Neural progenitor cell (in vitro differentiated cells): ENCODE measurements around the gene ANXA7. TPM values are rescaled to one million over a fixed set of nuclear protein-coding genes. Genes with fewer than 3 reads are reported as not detected.

Experiments used
- DNase-seq: peaks from one replicate; pipeline ENCODE4 v3.0.0-alpha.2; 2016; ENCODE audit warnings: low spot score
- H2AFZ ChIP-seq: fragments of 200-600 bp; sonication (generic); replicated peaks from 2 replicates; pipeline ENCODE4 v1.6.1; 2016; ENCODE audit warnings: antibody characterized with exemption
- H3F3A ChIP-seq: fragments of 200-600 bp; sonication (generic); 2 replicates; pipeline ENCODE4 v1.6.1; 2016; ENCODE audit warnings: antibody characterized with exemption, low read depth
- H3K27ac ChIP-seq: fragments of 200-600 bp; sonication (generic); 2 replicates; pipeline ENCODE4 v1.5.1; 2016; ENCODE audit warnings: mild to moderate bottlenecking
- H3K27me3 ChIP-seq: fragments of 200-600 bp; sonication (generic); 2 replicates; pipeline ENCODE4 v1.6.1; 2016; ENCODE audit warnings: mild to moderate bottlenecking, moderate library complexity
- H3K36me3 ChIP-seq: fragments of 200-600 bp; sonication (generic); 2 replicates; pipeline ENCODE4 v1.5.1; 2016
- H3K4me1 ChIP-seq: fragments of 200-600 bp; sonication (generic); 2 replicates; pipeline ENCODE4 v1.6.1; 2016; ENCODE audit warnings: mixed run types
- H3K4me2 ChIP-seq: fragments of 200-600 bp; sonication (generic); 2 replicates; pipeline ENCODE4 v1.6.1; 2016
- H3K4me3 ChIP-seq: fragments of 200-600 bp; sonication (generic); 2 replicates; pipeline ENCODE4 v1.5.1; 2016
- H3K79me2 ChIP-seq: fragments of 200-600 bp; sonication (generic); 2 replicates; pipeline ENCODE4 v1.6.1; 2016; ENCODE audit warnings: low read depth
- H3K9ac ChIP-seq: fragments of 200-600 bp; sonication (generic); 2 replicates; pipeline ENCODE4 v1.6.1; 2016
- H3K9me3 ChIP-seq: fragments of 200-600 bp; sonication (generic); 2 replicates; pipeline ENCODE4 v1.5.1; 2016; ENCODE audit warnings: low read depth
- H4K20me1 ChIP-seq: fragments of 200-600 bp; sonication (generic); 2 replicates; pipeline ENCODE4 v1.6.1; 2016; ENCODE audit warnings: low read depth
- H3K27ac Mint-ChIP-seq: 3 replicates; pipeline ENCODE4 v1.8.0; 2021; ENCODE audit warnings: mixed read lengths
- H3K27me3 Mint-ChIP-seq: 2 replicates; pipeline ENCODE4 v1.8.0; 2022; ENCODE audit warnings: low read depth, mild to moderate bottlenecking, inconsistent platforms, moderate library complexity, mixed read lengths; ENCODE audit not compliant: insufficient read depth
- H3K36me3 Mint-ChIP-seq: 3 replicates; pipeline ENCODE4 v1.8.0; 2021; ENCODE audit warnings: mixed read lengths
- H3K4me1 Mint-ChIP-seq: 3 replicates; pipeline ENCODE4 v1.8.0; 2021; ENCODE audit warnings: mixed read lengths
- H3K4me3 Mint-ChIP-seq: 3 replicates; pipeline ENCODE4 v1.8.0; 2021; ENCODE audit warnings: mild to moderate bottlenecking, moderate library complexity, mixed read lengths
- H3K9me3 Mint-ChIP-seq: 3 replicates; pipeline ENCODE4 v1.8.0; 2020; ENCODE audit warnings: mixed read lengths
- EZH2 ChIP-seq: fragments of 200-600 bp; sonication (generic); IDR thresholded peaks from 2 replicates; pipeline ENCODE4 v1.6.1; 2017; ENCODE audit warnings: antibody characterized with exemption, mild to moderate bottlenecking, moderate library complexity
- EZH2phosphoT487 ChIP-seq: fragments of 200-600 bp; sonication (generic); IDR thresholded peaks from 2 replicates; pipeline ENCODE4 v1.6.1; 2017; ENCODE audit warnings: antibody characterized with exemption
- total RNA-seq: library from RNA; depleted of rRNA; stranded (reverse); fragments of >200 nt; gene quantifications from 2 replicates; pipeline ENCODE4 v1.2.3, GENCODE V29; 2015; ENCODE audit warnings: low replicate concordance
- TF ChIP-seq, protein P1 (sequence below): fragments of 200-600 bp; sonication (generic); IDR thresholded peaks from 2 replicates; pipeline ENCODE4 v1.5.1; 2017; ENCODE audit warnings: antibody characterized with exemption, mild to moderate bottlenecking

Gene ANXA7
- total RNA-seq, 1 donor from 2014 or later = 49.1 TPM

DNA sequence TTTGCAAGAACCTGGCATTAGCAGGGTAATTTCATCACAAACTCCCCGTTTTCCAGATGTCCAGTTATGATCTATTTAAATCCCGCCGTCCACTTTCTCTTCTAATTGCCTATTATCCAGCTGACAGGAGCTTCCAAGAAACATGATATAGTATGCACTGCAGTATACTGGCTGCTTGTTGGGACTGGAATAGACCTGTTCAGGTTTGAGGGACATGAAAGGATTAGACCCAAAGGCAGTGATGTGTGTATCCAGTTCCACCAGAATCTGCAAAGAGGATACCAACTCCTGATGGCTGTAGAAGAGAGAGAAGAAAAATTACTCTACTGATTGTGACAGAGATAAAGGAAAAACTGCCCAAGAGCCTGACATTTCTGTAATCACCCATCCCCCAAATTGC lies 10.6 kb upstream of the ANXA7 start:
- H3K36me3 Mint-ChIP-seq = peaks cover 18% of the 10 kb centered on the region
- Histone ChIP-seq H3K9me3 (no peaks in the 10 kb centered on the region), H3K27me3 (no peaks in the 10 kb centered on the region), H4K20me1 (no peaks in the 10 kb centered on the region), H3K27ac (no peak overlapping the region), H3K79me2 (no peaks in the 10 kb centered on the region), H3K36me3 (no peaks in the 10 kb centered on the region), H3F3A (no peaks in the 10 kb centered on the region), H2AFZ (no peak overlapping the region), H3K4me1 (no peaks in the 10 kb centered on the region), H3K9ac (no peak overlapping the region), H3K4me2 (no peak overlapping the region), H3K4me3 (no peak overlapping the region)
- no peak for DNase-seq
- no peaks in the 10 kb centered on the region for H3K27me3 Mint-ChIP-seq
- H3K27ac Mint-ChIP-seq = no peak overlapping the region
- no peak overlapping the region for H3K4me3 Mint-ChIP-seq
- TF ChIP-seq, protein P1, sequence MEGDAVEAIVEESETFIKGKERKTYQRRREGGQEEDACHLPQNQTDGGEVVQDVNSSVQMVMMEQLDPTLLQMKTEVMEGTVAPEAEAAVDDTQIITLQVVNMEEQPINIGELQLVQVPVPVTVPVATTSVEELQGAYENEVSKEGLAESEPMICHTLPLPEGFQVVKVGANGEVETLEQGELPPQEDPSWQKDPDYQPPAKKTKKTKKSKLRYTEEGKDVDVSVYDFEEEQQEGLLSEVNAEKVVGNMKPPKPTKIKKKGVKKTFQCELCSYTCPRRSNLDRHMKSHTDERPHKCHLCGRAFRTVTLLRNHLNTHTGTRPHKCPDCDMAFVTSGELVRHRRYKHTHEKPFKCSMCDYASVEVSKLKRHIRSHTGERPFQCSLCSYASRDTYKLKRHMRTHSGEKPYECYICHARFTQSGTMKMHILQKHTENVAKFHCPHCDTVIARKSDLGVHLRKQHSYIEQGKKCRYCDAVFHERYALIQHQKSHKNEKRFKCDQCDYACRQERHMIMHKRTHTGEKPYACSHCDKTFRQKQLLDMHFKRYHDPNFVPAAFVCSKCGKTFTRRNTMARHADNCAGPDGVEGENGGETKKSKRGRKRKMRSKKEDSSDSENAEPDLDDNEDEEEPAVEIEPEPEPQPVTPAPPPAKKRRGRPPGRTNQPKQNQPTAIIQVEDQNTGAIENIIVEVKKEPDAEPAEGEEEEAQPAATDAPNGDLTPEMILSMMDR = no peak
- no peak for TF ChIP-seq EZH2phosphoT487
- TF ChIP-seq EZH2 = no peak
- no peaks in the 10 kb centered on the region for H3K9me3 Mint-ChIP-seq
- no peaks in the 10 kb centered on the region for H3K4me1 Mint-ChIP-seq

DNA sequence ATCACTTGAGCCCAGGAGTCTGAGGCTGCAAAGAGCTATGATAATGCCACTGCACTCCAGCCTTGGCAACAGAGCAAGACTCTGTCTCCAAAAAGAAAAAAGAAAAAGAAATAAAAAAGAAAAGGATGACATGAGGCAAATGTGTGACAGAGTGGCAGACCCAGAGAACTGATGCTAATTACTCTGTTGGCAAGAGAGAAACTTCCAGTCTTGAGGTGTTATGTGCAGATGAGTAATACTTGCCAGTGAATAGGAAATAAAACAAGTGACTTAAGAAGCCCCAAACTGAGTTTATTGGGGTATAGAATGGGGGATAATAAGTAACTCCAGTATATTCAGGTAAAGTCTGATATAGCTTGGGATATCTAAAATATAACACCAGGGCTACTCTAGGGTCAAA lies 9.5 kb upstream of the ANXA7 start:
- H3K9me3 ChIP-seq = no peaks in the 10 kb centered on the region
- no peak overlapping the region for H3K4me3 ChIP-seq
- H3F3A ChIP-seq = no peaks in the 10 kb centered on the region
- H3K9ac ChIP-seq = no peak overlapping the region
- H3K36me3 Mint-ChIP-seq = peaks cover 18% of the 10 kb centered on the region
- H3K9me3 Mint-ChIP-seq = no peaks in the 10 kb centered on the region
- no peak overlapping the region for H3K4me3 Mint-ChIP-seq
- H3K27me3 ChIP-seq = no peaks in the 10 kb centered on the region
- H3K79me2 ChIP-seq = no peaks in the 10 kb centered on the region
- H3K4me1 ChIP-seq = no peaks in the 10 kb centered on the region
- no peak overlapping the region for H3K27ac ChIP-seq
- no peaks in the 10 kb centered on the region for H3K27me3 Mint-ChIP-seq
- TF ChIP-seq, protein P1 = no peak
- TF ChIP-seq EZH2 (no peak), EZH2phosphoT487 (no peak)
- no peak for DNase-seq
- H3K36me3 ChIP-seq = no peaks in the 10 kb centered on the region
- H3K4me2 ChIP-seq = no peak overlapping the region
- no peaks in the 10 kb centered on the region for H4K20me1 ChIP-seq
- H3K4me1 Mint-ChIP-seq = no peaks in the 10 kb centered on the region
- H2AFZ ChIP-seq = no peak overlapping the region
- H3K27ac Mint-ChIP-seq = no peak overlapping the region

DNA sequence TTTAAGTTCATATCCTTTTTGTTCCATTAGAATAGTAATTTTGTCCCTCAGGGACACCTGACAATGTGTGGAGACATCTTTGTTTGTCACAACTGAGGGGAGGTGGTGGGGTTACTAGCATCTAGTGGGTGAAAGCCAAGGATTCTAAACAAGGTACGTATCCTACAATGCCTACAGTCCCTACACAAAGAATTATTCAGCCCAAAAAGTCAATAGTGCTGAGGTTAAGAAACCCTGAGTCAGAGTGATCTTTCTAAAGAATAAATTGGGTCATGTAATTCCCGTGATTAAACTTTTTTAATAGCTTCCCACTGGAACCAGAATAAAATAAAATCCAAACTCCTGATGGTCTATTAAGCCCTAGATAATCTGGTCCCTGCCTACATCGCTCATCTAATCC lies 2.7 kb upstream of the ANXA7 start:
- Histone ChIP-seq H3F3A (peaks cover 11% of the 10 kb centered on the region), H3K79me2 (peaks cover 19% of the 10 kb centered on the region), H3K27me3 (no peaks in the 10 kb centered on the region), H3K36me3 (no peaks in the 10 kb centered on the region), H3K9ac (no peak overlapping the region), H3K4me3 (no peak overlapping the region), H2AFZ (no peak overlapping the region), H4K20me1 (no peaks in the 10 kb centered on the region), H3K9me3 (no peaks in the 10 kb centered on the region), H3K27ac (no peak overlapping the region), H3K4me2 (no peak overlapping the region), H3K4me1 (no peaks in the 10 kb centered on the region)
- TF ChIP-seq, protein P1 = no peak
- TF ChIP-seq EZH2phosphoT487 (no peak), EZH2 (no peak)
- Mint-ChIP-seq H3K27me3 (no peaks in the 10 kb centered on the region), H3K9me3 (no peaks in the 10 kb centered on the region), H3K27ac (no peak overlapping the region), H3K36me3 (peaks cover 2% of the 10 kb centered on the region), H3K4me3 (no peak overlapping the region), H3K4me1 (peaks cover 10% of the 10 kb centered on the region)
- DNase-seq = no peak
